Mesendoderm (in vitro differentiated cells): ENCODE measurements around the gene SYNPO.

Experiments used
- DNase-seq: peaks from one replicate; pipeline ENCODE4 v3.0.0; 2013
- H2AK5ac ChIP-seq: 2 replicates; pipeline ENCODE4 v1.6.1; 2013; ENCODE audit warnings: low read length, inconsistent platforms
- H2BK120ac ChIP-seq: 2 replicates; pipeline ENCODE4 v1.6.1; 2013; ENCODE audit warnings: low read depth, mild to moderate bottlenecking, low read length, moderate library complexity, mixed read lengths
- H2BK15ac ChIP-seq: replicated peaks from 2 replicates; pipeline ENCODE4 v1.6.1; 2013; ENCODE audit warnings: low read depth, mild to moderate bottlenecking, moderate library complexity
- H2BK5ac ChIP-seq: 2 replicates; pipeline ENCODE4 v1.6.1; 2013; ENCODE audit warnings: low read length, inconsistent platforms
- H3K18ac ChIP-seq: 2 replicates; pipeline ENCODE4 v1.6.1; 2013; ENCODE audit warnings: mild to moderate bottlenecking, low read length, mixed read lengths
- H3K23ac ChIP-seq: one replicate; pipeline ENCODE4 v1.6.1; 2013; ENCODE audit warnings: low read length
- H3K27ac ChIP-seq: 2 replicates; pipeline ENCODE4 v1.5.1; 2013; ENCODE audit warnings: low read depth, mild to moderate bottlenecking, inconsistent platforms, low read length, moderate library complexity
- H3K27me3 ChIP-seq: 2 replicates; pipeline ENCODE4 v1.6.1; 2013; ENCODE audit warnings: low read length, control low read depth, mild to moderate bottlenecking, inconsistent platforms; ENCODE audit not compliant: insufficient read depth, poor library complexity
- H3K36me3 ChIP-seq: 2 replicates; pipeline ENCODE4 v1.6.1; 2013; ENCODE audit warnings: low read length, inconsistent platforms; ENCODE audit not compliant: control insufficient read depth, insufficient read depth
- H3K4ac ChIP-seq: one replicate; pipeline ENCODE4 v1.6.1; 2013; ENCODE audit warnings: low read depth, mild to moderate bottlenecking, low read length, moderate library complexity
- H3K4me1 ChIP-seq: 2 replicates; pipeline ENCODE4 v1.6.1; 2013; ENCODE audit warnings: low read depth, low read length, inconsistent platforms; ENCODE audit not compliant: control insufficient read depth
- H3K4me2 ChIP-seq: 2 replicates; pipeline ENCODE4 v1.6.1; 2013; ENCODE audit warnings: low read length
- H3K4me3 ChIP-seq: 2 replicates; pipeline ENCODE4 v1.5.1; 2013; ENCODE audit warnings: mild to moderate bottlenecking, low read length
- H3K56ac ChIP-seq: one replicate; pipeline ENCODE4 v1.6.1; 2013; ENCODE audit warnings: low read length
- H3K79me1 ChIP-seq: 2 replicates; pipeline ENCODE4 v1.6.1; 2013; ENCODE audit warnings: low read length, inconsistent platforms
- H3K79me2 ChIP-seq: 2 replicates; pipeline ENCODE4 v1.6.1; 2013; ENCODE audit warnings: mild to moderate bottlenecking, low read length; ENCODE audit not compliant: control insufficient read depth, insufficient read depth
- H3K9ac ChIP-seq: 2 replicates; pipeline ENCODE4 v1.6.1; 2013; ENCODE audit warnings: low read length, inconsistent platforms
- H4K5ac ChIP-seq: one replicate; pipeline ENCODE4 v1.6.1; 2013; ENCODE audit warnings: low read length
- H4K8ac ChIP-seq: one replicate; pipeline ENCODE4 v1.6.1; 2013; ENCODE audit warnings: low read depth, mild to moderate bottlenecking, control low read depth, low read length, moderate library complexity
- WGBS: extraction: QIAGEN DNeasy Blood & Tissue Kit; methylation state at CpG from one replicate; pipeline ENCODE4 v1.1.7; 2013; ENCODE audit warnings: low lambda C conversion rate, missing lambda C conversion rate; ENCODE audit not compliant: insufficient coverage; ENCODE audit errors: extremely low coverage; 5-methylcytosine and 5-hydroxymethylcytosine counted together

Gene SYNPO

DNA sequence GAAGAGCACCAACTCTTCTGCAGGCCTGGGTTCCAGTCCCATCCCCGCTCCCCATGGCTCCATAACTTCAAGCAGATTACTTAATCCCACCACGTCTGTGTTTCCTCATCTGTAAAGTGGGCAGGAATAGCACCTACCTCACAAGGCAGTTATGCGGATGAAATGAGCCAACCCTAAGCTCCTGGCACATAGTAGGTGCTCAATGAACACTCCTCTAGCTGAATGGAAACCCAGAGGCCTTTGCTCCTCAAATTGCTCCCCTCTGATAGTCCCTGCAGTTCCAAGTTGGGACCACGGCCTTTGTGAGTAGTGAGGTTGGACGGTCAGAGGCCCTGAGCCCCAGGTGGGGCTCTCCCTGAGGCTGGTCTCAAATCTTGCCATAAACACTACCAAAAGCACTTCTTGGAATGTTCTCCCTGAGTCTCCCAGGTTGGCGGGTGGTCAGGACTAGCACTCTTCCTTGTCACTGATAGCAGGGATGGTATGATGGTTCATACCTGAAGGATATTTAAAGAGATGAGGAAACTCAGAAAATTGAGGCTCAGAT is 35.5 kb upstream of the SYNPO start:
- H3K79me2 ChIP-seq: no peaks in the 10 kb centered on the region
- H3K27ac ChIP-seq: no peak overlapping the region
- H3K79me1 ChIP-seq: no peaks in the 10 kb centered on the region
- H2BK15ac ChIP-seq: no peak overlapping the region
- no peak overlapping the region for H4K5ac ChIP-seq
- no peak overlapping the region for H4K8ac ChIP-seq
- no peak overlapping the region for H3K4ac ChIP-seq
- no peaks in the 10 kb centered on the region for H3K36me3 ChIP-seq
- no peak overlapping the region for H3K4me2 ChIP-seq
- no peak overlapping the region for H2AK5ac ChIP-seq
- no peak overlapping the region for H3K18ac ChIP-seq
- H2BK120ac ChIP-seq: no peak overlapping the region
- no peak overlapping the region for H2BK5ac ChIP-seq
- no peak overlapping the region for H3K9ac ChIP-seq
- H3K27me3 ChIP-seq: no peaks in the 10 kb centered on the region
- DNase-seq: no peak
- no CpG with 5 or more reads among the region's 6 CpGs for WGBS
- H3K23ac ChIP-seq: no peak overlapping the region
- H3K4me1 ChIP-seq: no peaks in the 10 kb centered on the region
- no peak overlapping the region for H3K4me3 ChIP-seq
- no peak overlapping the region for H3K56ac ChIP-seq

DNA sequence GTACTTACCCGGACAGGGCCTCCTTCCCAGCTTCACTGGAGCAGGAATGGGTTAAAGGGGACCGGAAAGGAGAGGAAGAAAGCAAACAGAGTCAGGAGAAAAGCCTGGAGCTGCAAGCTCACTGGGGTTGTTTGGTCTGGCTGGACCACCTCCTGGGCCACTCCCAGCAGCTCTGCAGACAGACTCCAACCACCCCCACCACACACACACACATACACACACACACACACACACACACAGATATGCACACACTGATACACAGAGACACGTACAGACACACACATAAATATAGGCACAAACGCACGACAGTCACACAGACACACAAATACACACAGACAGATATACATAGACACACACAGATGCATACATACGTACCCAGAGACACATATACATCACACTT is 34.9 kb upstream of the SYNPO start:
- DNase-seq: no peak
- Histone ChIP-seq H3K4me2 (no peak overlapping the region), H2BK5ac (no peak overlapping the region), H3K18ac (no peak overlapping the region), H3K27ac (no peak overlapping the region), H3K9ac (no peak overlapping the region), H3K79me1 (no peaks in the 10 kb centered on the region), H3K4me1 (no peaks in the 10 kb centered on the region), H3K79me2 (no peaks in the 10 kb centered on the region), H3K4me3 (no peak overlapping the region), H3K27me3 (no peaks in the 10 kb centered on the region), H3K4ac (no peak overlapping the region), H3K23ac (no peak overlapping the region), H4K5ac (no peak overlapping the region), H2BK15ac (no peak overlapping the region), H3K56ac (no peak overlapping the region), H4K8ac (no peak overlapping the region), H2AK5ac (no peak overlapping the region), H3K36me3 (no peaks in the 10 kb centered on the region), H2BK120ac (no peak overlapping the region)
- WGBS: no CpG with 5 or more reads among the region's 6 CpGs

DNA sequence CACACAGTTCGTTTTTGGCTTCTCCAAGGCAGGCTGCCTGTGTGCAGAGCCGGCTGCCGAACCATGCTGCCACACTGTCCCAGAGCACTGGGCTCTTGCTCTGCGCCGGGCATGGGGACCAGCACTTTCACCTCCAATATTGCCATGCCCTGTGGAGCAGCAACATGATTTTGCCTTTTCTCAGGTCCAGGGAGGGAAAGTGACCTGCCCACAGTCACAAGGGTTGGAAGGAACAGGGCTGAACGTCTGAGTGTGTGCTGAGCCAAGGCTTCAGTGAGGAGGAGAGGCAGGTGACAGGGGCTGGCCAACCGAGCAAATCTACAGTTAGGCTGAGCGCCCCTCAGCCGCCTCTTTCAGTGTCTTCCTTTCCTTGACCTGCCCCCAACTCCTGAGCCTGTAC is 34.0 kb upstream of the SYNPO start:
- Histone ChIP-seq H3K79me2 (no peaks in the 10 kb centered on the region), H3K9ac (no peak overlapping the region), H3K27me3 (no peaks in the 10 kb centered on the region), H4K8ac (no peak overlapping the region), H3K4me3 (no peak overlapping the region), H3K4me2 (no peak overlapping the region), H3K56ac (no peak overlapping the region), H2BK15ac (no peak overlapping the region), H3K79me1 (no peaks in the 10 kb centered on the region), H3K4ac (no peak overlapping the region), H3K18ac (no peak overlapping the region), H3K27ac (no peak overlapping the region), H3K36me3 (no peaks in the 10 kb centered on the region), H3K23ac (no peak overlapping the region), H2AK5ac (no peak overlapping the region), H4K5ac (no peak overlapping the region), H2BK120ac (no peak overlapping the region), H2BK5ac (no peak overlapping the region), H3K4me1 (no peaks in the 10 kb centered on the region)
- no CpG with 5 or more reads among the region's 9 CpGs for WGBS
- no peak for DNase-seq

DNA sequence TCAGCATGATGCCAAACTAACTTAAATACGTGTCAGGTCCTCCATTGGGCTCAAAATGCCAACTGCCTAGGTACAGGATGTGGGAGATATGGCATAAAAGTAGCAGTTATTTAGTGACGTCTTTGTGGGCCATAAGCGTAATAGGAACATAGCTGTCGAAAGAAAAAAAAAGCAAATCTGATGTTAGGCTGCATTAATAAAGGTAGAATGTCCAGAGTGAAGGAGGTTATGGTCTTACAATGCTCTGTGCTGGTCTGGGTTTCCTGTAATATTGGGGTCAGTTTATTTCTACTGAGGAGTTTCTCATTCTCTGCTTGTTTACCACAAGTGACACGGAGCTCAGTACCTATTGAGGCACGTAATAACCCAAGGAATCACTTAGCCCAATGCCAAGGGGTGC is 33.4 kb upstream of the SYNPO start:
- no peak overlapping the region for H3K4me2 ChIP-seq
- whole genome bisulfite sequencing: no CpG with 5 or more reads among the region's 6 CpGs
- DNase-seq: no peak
- no peak overlapping the region for H3K18ac ChIP-seq
- no peak overlapping the region for H3K56ac ChIP-seq
- no peak overlapping the region for H3K4me3 ChIP-seq
- H4K8ac ChIP-seq: no peak overlapping the region
- no peak overlapping the region for H2BK15ac ChIP-seq
- no peak overlapping the region for H4K5ac ChIP-seq
- H2AK5ac ChIP-seq: no peak overlapping the region
- no peak overlapping the region for H2BK120ac ChIP-seq
- no peaks in the 10 kb centered on the region for H3K79me2 ChIP-seq
- no peak overlapping the region for H3K23ac ChIP-seq
- no peaks in the 10 kb centered on the region for H3K79me1 ChIP-seq
- H3K27me3 ChIP-seq: no peaks in the 10 kb centered on the region
- H3K4ac ChIP-seq: no peak overlapping the region
- H3K27ac ChIP-seq: no peak overlapping the region
- no peak overlapping the region for H2BK5ac ChIP-seq
- no peak overlapping the region for H3K9ac ChIP-seq
- no peaks in the 10 kb centered on the region for H3K36me3 ChIP-seq
- no peaks in the 10 kb centered on the region for H3K4me1 ChIP-seq

DNA sequence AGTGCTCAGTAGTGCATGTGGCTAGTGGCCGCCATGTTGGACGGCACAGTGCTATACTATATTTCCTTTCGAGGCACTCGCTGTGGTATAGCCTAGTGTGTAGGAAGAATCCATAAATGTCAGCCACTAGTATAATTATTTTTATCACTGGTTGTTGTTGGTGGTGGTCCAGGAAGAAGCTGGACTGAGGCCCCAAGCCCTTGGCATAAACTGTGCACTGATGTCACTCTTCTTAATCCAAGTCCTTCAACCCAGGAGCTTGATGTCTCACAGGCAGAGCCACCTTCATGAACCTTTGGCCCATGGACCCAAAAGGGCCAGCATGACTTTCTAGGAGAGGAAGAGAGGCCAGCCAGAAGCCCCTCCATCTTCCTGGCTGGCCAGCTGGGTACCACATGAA is 32.5 kb upstream of the SYNPO start:
- Histone ChIP-seq H2BK120ac (no peak overlapping the region), H3K56ac (no peak overlapping the region), H3K4me2 (no peak overlapping the region), H3K18ac (no peak overlapping the region), H3K27ac (no peak overlapping the region), H3K36me3 (no peaks in the 10 kb centered on the region), H3K23ac (no peak overlapping the region), H2BK15ac (no peak overlapping the region), H3K9ac (no peak overlapping the region), H4K8ac (no peak overlapping the region), H3K79me2 (no peaks in the 10 kb centered on the region), H3K79me1 (no peaks in the 10 kb centered on the region), H4K5ac (no peak overlapping the region), H3K4ac (no peak overlapping the region), H3K27me3 (no peaks in the 10 kb centered on the region), H2AK5ac (no peak overlapping the region), H2BK5ac (no peak overlapping the region), H3K4me1 (no peaks in the 10 kb centered on the region), H3K4me3 (no peak overlapping the region)
- no peak for DNase-seq
- no CpG with 5 or more reads among the region's 4 CpGs for WGBS

DNA sequence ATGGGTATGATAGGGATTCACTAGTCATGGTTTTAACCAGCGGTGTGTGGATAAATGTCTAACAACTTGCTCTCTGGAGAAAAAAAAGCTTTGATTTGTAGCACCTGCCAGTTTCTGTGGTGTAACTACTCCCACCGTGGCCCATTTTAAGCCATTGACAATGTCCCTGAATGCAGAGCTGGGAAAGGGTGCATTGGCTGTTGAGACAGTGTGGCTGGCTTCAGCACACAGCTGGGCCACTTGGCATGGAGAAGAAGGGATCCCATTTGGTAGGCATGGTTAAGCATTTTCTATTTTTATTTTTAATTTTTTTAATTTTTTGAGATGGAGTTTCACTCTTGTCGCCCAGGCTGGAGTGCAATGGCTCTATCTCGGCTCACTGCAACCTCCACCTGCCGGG is 31.5 kb upstream of the SYNPO start:
- no peak overlapping the region for H3K18ac ChIP-seq
- H2BK15ac ChIP-seq: no peak overlapping the region
- H3K36me3 ChIP-seq: no peaks in the 10 kb centered on the region
- no peaks in the 10 kb centered on the region for H3K79me2 ChIP-seq
- DNase-seq: no peak
- no CpG with 5 or more reads among the region's 5 CpGs for WGBS
- no peaks in the 10 kb centered on the region for H3K4me1 ChIP-seq
- H3K79me1 ChIP-seq: no peaks in the 10 kb centered on the region
- no peak overlapping the region for H3K4me3 ChIP-seq
- H2BK5ac ChIP-seq: no peak overlapping the region
- H3K4me2 ChIP-seq: no peak overlapping the region
- H3K4ac ChIP-seq: no peak overlapping the region
- H4K8ac ChIP-seq: no peak overlapping the region
- H3K56ac ChIP-seq: no peak overlapping the region
- no peak overlapping the region for H3K27ac ChIP-seq
- no peak overlapping the region for H3K23ac ChIP-seq
- no peak overlapping the region for H2BK120ac ChIP-seq
- no peaks in the 10 kb centered on the region for H3K27me3 ChIP-seq
- H2AK5ac ChIP-seq: no peak overlapping the region
- H3K9ac ChIP-seq: no peak overlapping the region
- H4K5ac ChIP-seq: no peak overlapping the region
